Fibroblast of the conjunctiva (primary cell): ENCODE data around the gene PGBD2.
"Not testable (repeated sequence)": the region's sequence is repeated elsewhere in the genome, so short reads cannot be mapped to it uniquely, and the experiment has no call there.

ENCODE experiments used
- DNase-seq: peaks from one replicate; pipeline ENCODE4 v3.0.0-alpha.2; 2010; ENCODE audit warnings: low read depth

The PGBD2 gene

GRCh38 chr1:248925859-248926258 is 19.8 kb downstream of the PGBD2 start:
- DNase-seq = not testable (repeated sequence)

DNA sequence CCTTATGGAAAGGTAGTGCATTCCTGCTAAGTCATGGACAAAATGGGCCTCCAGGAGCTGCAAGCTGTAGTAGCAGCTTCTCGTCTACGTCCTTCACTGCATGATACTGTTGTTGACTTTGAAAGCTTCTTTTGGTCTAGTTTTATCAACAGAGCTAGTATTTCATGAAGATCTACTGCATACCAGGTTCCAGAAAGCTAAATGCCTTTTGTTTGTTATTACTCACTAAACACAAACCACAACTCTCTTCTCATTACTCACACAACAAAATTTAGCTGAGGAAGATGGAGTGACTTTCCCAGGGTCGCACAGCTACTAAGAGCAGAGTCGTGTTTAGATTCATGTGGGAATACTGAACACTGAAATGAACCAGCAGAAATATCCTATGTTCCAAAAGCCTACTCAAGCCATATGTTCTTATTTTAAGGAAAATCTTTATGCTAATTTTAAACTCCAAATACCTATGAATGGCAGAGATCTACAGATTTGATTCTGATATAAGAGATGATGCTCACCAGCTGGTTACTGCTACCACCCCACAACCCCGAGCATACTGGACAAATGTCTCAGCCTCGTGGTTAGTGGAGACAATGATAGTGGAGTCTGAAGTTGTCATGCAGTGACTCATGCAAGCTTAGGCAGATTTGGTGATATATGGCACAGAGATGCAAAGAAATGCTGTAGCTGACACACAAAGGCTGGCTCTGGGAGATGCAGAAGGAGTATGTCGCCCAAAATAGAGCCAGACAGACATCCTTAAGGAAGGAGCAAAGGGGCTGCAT is 20.6 kb downstream of the PGBD2 start:
- DNase-seq = no peak

DNA sequence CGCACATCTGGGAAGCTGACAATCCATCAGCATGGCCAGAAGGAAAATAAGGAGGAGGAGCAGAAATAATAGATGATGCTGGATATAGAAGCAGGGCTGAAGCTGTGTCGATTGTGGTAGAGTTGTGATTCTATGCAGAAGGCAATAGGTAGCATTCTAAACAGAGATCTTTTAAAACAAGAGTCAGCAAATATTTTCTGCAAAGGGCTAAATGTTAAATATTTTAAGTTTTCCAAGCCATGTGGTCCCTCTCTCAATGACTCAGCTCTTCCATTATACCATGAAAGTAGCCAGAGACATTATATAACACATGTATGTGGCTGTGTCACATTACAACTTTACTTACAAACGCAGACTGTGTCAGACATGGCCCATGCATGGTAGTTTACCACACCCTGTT is 21.2 kb downstream of the PGBD2 start:
- DNase-seq = not testable (repeated sequence)

- not testable (repeated sequence) for DNase-seq
These were observed 22.1 kb downstream of the PGBD2 start for GRCh38 chr1:248928122-248928521.

DNA sequence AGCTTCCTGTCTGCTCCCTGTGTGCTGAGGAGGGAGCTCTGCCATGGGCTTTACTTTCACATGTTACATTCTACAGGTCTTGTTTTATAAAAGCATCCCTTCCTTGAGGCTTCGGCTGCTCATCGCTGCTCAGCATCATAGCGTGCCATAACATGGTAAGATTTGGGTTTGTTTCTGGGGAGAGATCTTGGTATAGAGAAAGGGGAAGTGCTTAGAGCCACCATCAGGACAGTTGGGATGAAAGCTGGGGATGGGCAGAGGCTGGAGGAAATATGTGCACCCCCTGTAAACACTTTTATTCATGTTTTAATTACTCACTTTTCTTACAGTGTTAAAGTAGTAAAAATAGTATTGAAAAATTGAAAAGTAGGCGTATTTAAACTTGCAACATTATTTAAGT is 24.0 kb downstream of the PGBD2 start:
- not testable (repeated sequence) for DNase-seq

DNA sequence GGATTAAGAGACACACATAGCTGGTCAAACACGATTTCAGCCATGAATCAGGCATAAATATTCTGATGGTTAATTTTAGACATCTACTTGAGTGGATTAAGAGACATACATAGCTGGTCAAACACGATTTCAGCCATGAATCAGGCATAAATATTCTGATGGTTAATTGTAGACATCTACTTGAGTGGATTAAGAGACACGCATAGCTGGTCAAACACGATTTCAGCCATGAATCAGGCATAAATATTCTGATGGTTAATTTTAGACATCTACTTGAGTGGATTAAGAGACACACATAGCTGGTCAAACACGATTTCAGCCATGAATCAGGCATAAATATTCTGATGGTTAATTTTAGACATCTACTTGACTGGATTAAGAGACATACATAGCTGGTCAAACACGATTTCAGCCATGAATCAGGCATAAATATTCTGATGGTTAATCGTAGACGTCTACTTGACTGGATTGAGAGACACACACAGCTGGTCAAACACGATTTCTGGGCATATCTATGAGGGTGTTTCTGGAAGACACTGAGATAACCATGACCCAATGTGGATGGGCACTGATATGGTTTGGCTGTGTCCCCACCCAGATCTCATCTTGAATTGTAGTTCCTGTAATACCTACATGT is 32.3 kb downstream of the PGBD2 start:
- not testable (repeated sequence) for DNase-seq

GRCh38 chr1:248944134-248944999 is 38.3 kb downstream of the PGBD2 start:
- not testable (repeated sequence) for DNase-seq

GRCh38 chr1:248945000-248945423 is 39.0 kb downstream of the PGBD2 start:
- not testable (repeated sequence) for DNase-seq

DNA sequence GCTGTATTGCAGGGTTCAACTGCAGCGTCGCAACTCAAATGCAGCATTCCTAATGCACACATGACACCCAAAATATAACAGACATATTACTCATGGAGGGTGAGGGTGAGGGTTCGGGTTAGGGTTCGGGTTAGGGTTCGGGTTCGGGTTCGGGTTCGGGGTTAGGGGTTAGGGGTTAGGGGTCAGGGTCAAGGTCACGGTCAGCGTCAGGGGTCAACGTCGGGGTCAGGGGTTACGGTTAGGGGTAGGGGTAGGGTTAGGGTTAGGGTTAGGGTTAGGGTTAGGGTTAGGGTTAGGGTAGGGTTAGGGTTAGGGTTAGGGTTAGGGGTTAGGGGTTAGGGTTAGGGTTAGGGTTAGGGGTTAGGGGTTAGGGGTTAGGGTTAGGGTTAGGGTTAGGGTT is 39.4 kb downstream of the PGBD2 start:
- DNase-seq = not testable (repeated sequence)

- DNase-seq = not testable (repeated sequence)
These were observed 39.9 kb downstream of the PGBD2 start for GRCh38 chr1:248945856-248946416.
